AG09309 (cell line): ENCODE results near the gene WASF3.
A peak's percentile ranks its signal among the peaks of the same experiment; 100 is the strongest.

ENCODE experiments used
- DNase-seq: peaks from one replicate; pipeline ENCODE4 v3.0.0-alpha.2; 2010; ENCODE audit warnings: low read depth
- H3K4me3 ChIP-seq: 2 replicates; pipeline ENCODE4 v1.5.1; 2011; ENCODE audit warnings: mild to moderate bottlenecking, low read depth, low read length, moderate library complexity; ENCODE audit not compliant: control insufficient read depth
- CTCF ChIP-seq: IDR thresholded peaks from 2 replicates; pipeline ENCODE4 v1.5.1; 2011; ENCODE audit warnings: mild to moderate bottlenecking, low read depth, low read length, inconsistent platforms; ENCODE audit not compliant: insufficient read depth, control insufficient read depth; ENCODE audit errors: missing control alignments

WASF3 gene

GRCh38 chr13:26651234-26651633 is 93.8 kb downstream of the WASF3 start:
- DNase-seq: no peak
- no peak overlapping the region for H3K4me3 ChIP-seq

GRCh38 chr13:26653310-26653709 is 95.8 kb downstream of the WASF3 start:
- DNase-seq: peak; percentile 21
- no peak overlapping the region for H3K4me3 ChIP-seq
- TF ChIP-seq CTCF: no peak

More at GRCh38 chr13:26651234-26651633, 93.8 kb downstream of the WASF3 start:
- no peak for TF ChIP-seq CTCF

- DNase-seq: no peak
- TF ChIP-seq CTCF: no peak
- H3K4me3 ChIP-seq: no peak overlapping the region
Observed at GRCh38 chr13:26653842-26654241, 96.4 kb downstream of the WASF3 start.

GRCh38 chr13:26656919-26657318 is 99.4 kb downstream of the WASF3 start:
- H3K4me3 ChIP-seq: no peak overlapping the region
- DNase-seq: peak; percentile 13
- TF ChIP-seq CTCF: peak; percentile 22

GRCh38 chr13:26658448-26659385 is 101.2 kb downstream of the WASF3 start:
- no peak for TF ChIP-seq CTCF
- DNase-seq: no peak
- H3K4me3 ChIP-seq: no peak overlapping the region

- no peak for DNase-seq
- H3K4me3 ChIP-seq: no peak overlapping the region
- no peak for TF ChIP-seq CTCF
Observed at GRCh38 chr13:26660185-26660584, 102.7 kb downstream of the WASF3 start.
